Stimulated activated CD4-positive, alpha-beta T cell treated with anti-CD3 and anti-CD28 coated beads, TNF-alpha, amount 100 ng/mL, for 24 hours (primary cell): ENCODE results near the gene CFAP46.
"Not testable (repeated sequence)": the region's sequence is repeated elsewhere in the genome, so short reads cannot be mapped to it uniquely, and the experiment has no call there.

Source experiments
- DNase-seq, 3 experiments: peaks; one replicate each; pipeline ENCODE4 v3.0.0-alpha.2; 2020; ENCODE audit warnings: low read depth in 3 of 3

Gene CFAP46

GRCh38 chr10:132929480-132929879, 12.9 kb downstream of the CFAP46 start:
- DNase-seq: no peak

GRCh38 chr10:132928261-132928660, 14.1 kb downstream of the CFAP46 start:
- DNase-seq: no peak

GRCh38 chr10:132927824-132928223, 14.5 kb downstream of the CFAP46 start:
- no peak for DNase-seq

GRCh38 chr10:132926777-132927650, 15.4 kb downstream of the CFAP46 start:
- DNase-seq: no peak

GRCh38 chr10:132926070-132926469, 16.3 kb downstream of the CFAP46 start:
- no peak for DNase-seq

- DNase-seq: no peak
Observed at GRCh38 chr10:132925614-132926013, 16.8 kb downstream of the CFAP46 start.

GRCh38 chr10:132925071-132925561, 17.3 kb downstream of the CFAP46 start:
- no peak for DNase-seq

GRCh38 chr10:132924046-132924952, 18.1 kb downstream of the CFAP46 start:
- DNase-seq: no peak

GRCh38 chr10:132923384-132923783, 19.0 kb downstream of the CFAP46 start:
- not testable (repeated sequence) for DNase-seq

- DNase-seq: no peak
Observed at GRCh38 chr10:132922872-132923271, 19.5 kb downstream of the CFAP46 start.

- DNase-seq: no peak
Observed at GRCh38 chr10:132921818-132922807, 20.3 kb downstream of the CFAP46 start.

- no peak for DNase-seq
Observed at GRCh38 chr10:132921086-132921485, 21.3 kb downstream of the CFAP46 start.

GRCh38 chr10:132920101-132920925, 22.1 kb downstream of the CFAP46 start:
- no peak for DNase-seq

GRCh38 chr10:132919374-132920100, 22.8 kb downstream of the CFAP46 start:
- DNase-seq: no peak

- DNase-seq: no peak
Observed at GRCh38 chr10:132918617-132919373, 23.6 kb downstream of the CFAP46 start.

GRCh38 chr10:132918264-132918616, 24.1 kb downstream of the CFAP46 start:
- no peak for DNase-seq

GRCh38 chr10:132916956-132917666, 25.3 kb downstream of the CFAP46 start:
- DNase-seq: no peak

GRCh38 chr10:132916421-132916841, 25.9 kb downstream of the CFAP46 start:
- DNase-seq: no peak
